GM21360 (cell line): ENCODE results near the gene MXD4.

Experiments
- ATAC-seq: cut with Tn5 transposase; IDR thresholded peaks from one replicate; pipeline ENCODE4 v1.9.1; 2021; ENCODE audit warnings: mild to moderate bottlenecking, moderate library complexity; ENCODE audit not compliant: unreplicated experiment

Gene MXD4

GRCh38 chr4:2261853-2262144 is at the start of gene MXD4:
MXD4 (minus strand) TSS chr4:2262109; CDS start chr4:2261980, 129 bp downstream.
- ATAC-seq, result no peak

GRCh38 chr4:2306773-2307410 is 45.0 kb upstream of the MXD4 start:
- no peak for ATAC-seq

GRCh38 chr4:2305766-2306501 is 44.0 kb upstream of the MXD4 start:
- ATAC-seq, result no peak

- no peak for ATAC-seq
Observed at GRCh38 chr4:2304877-2305561, 43.1 kb upstream of the MXD4 start.

- ATAC-seq, result no peak
Observed at GRCh38 chr4:2304321-2304876, 42.5 kb upstream of the MXD4 start.

GRCh38 chr4:2303686-2304320 is 41.9 kb upstream of the MXD4 start:
- ATAC-seq, result no peak

GRCh38 chr4:2303121-2303685 is 41.3 kb upstream of the MXD4 start:
- ATAC-seq, result no peak

- ATAC-seq, result no peak
Observed at GRCh38 chr4:2302387-2303119, 40.6 kb upstream of the MXD4 start.

- ATAC-seq, result no peak
Observed at GRCh38 chr4:2301806-2302205, 39.9 kb upstream of the MXD4 start.

GRCh38 chr4:2301225-2301642 is 39.3 kb upstream of the MXD4 start:
- no peak for ATAC-seq

- no peak for ATAC-seq
Observed at GRCh38 chr4:2300431-2301224, 38.7 kb upstream of the MXD4 start.

- ATAC-seq, result no peak
Observed at GRCh38 chr4:2299794-2300193, 37.9 kb upstream of the MXD4 start.

GRCh38 chr4:2298532-2298991 is 36.7 kb upstream of the MXD4 start:
- no peak for ATAC-seq

GRCh38 chr4:2297606-2298531 is 36.0 kb upstream of the MXD4 start:
- no peak for ATAC-seq

- no peak for ATAC-seq
Observed at GRCh38 chr4:2296631-2297601, 35.0 kb upstream of the MXD4 start.

GRCh38 chr4:2295900-2296442 is 34.1 kb upstream of the MXD4 start:
- no peak for ATAC-seq

- ATAC-seq, result no peak
Observed at GRCh38 chr4:2295500-2295899, 33.6 kb upstream of the MXD4 start.
